H1 (cell line): Measurements from ENCODE around the gene DAPK1. TPM values are rescaled to one million over a fixed set of nuclear protein-coding genes. Genes with fewer than 3 reads are reported as not detected.

Experiments used
- CTCF ChIA-PET: fragments of 300-600 bp; sonication (Branson Sonifier 250); formaldehyde crosslinking; loops from one replicate; lab custom pipeline; 2021; ENCODE audit not compliant: partially characterized antibody; lab: Charles Lee
- POLR2A ChIA-PET: fragments of 300-600 bp; sonication (Branson Sonifier 250); formaldehyde crosslinking; loops from one replicate; lab custom pipeline; 2021; ENCODE audit warnings: inconsistent platforms; ENCODE audit not compliant: partially characterized antibody; lab: Charles Lee
- DNase-seq, 2 experiments: peaks; one replicate each; pipeline versions ENCODE4 v3.0.0 to v3.0.0-alpha.2; 2010 to 2022; ENCODE audit warnings: low spot score in 2 of 2, low read depth in 1 of 2, mixed read lengths in 1 of 2
- FAIRE-seq: peaks from 2 replicates; lab custom pipeline; 2011; peaks lifted over from hg19 to GRCh38; lab: Jason Lieb, UNC
- H2AFZ ChIP-seq: 2 replicates; pipeline ENCODE4 v1.8.1; 2012; ENCODE audit warnings: low read length, inconsistent platforms
- H2AK5ac ChIP-seq: 2 replicates; pipeline ENCODE4 v1.6.1; 2013; ENCODE audit warnings: low read depth, low read length
- H2BK120ac ChIP-seq: replicated peaks from 2 replicates; pipeline ENCODE3; 2013; ENCODE audit warnings: low read depth, low read length, inconsistent platforms
- H2BK12ac ChIP-seq: 2 replicates; pipeline ENCODE4 v1.6.1; 2013; ENCODE audit warnings: low read depth, low read length
- H2BK15ac ChIP-seq: 2 replicates; pipeline ENCODE4 v1.6.1; 2013; ENCODE audit warnings: low read length
- H2BK20ac ChIP-seq: 2 replicates; pipeline ENCODE4 v1.6.1; 2013; ENCODE audit warnings: low read length
- H2BK5ac ChIP-seq: 2 replicates; pipeline ENCODE4 v1.6.1; 2013; ENCODE audit warnings: low read depth, low read length
- H3K14ac ChIP-seq: 2 replicates; pipeline ENCODE4 v1.6.1; 2013; ENCODE audit warnings: inconsistent platforms; ENCODE audit not compliant: insufficient read length
- H3K18ac ChIP-seq: 2 replicates; pipeline ENCODE4 v1.6.1; 2013; ENCODE audit warnings: low read length; ENCODE audit errors: extremely low read depth
- H3K23ac ChIP-seq: 2 replicates; pipeline ENCODE4 v1.6.1; 2013; ENCODE audit warnings: inconsistent platforms; ENCODE audit not compliant: insufficient read length
- H3K23me2 ChIP-seq: 2 replicates; pipeline ENCODE4 v1.6.1; 2013; ENCODE audit warnings: low read depth, low read length
- H3K27ac ChIP-seq: 2 replicates; pipeline ENCODE4 v1.6.1; 2011; ENCODE audit warnings: low read depth, low read length, inconsistent platforms
- H3K27me3 ChIP-seq, 4 experiments: replicated peaks in 1 of 4; 1 replicate in 1 of 4; 2 replicates in 3 of 4; pipeline versions ENCODE4 v1.6.1 to v1.8.1; 2011 to 2013; ENCODE audit warnings: low read length in 3 of 4, mild to moderate bottlenecking in 3 of 4, inconsistent platforms in 2 of 4, mixed read lengths in 2 of 4, moderate library complexity in 1 of 4; ENCODE audit not compliant: control insufficient read depth in 3 of 4, insufficient read depth in 3 of 4; ENCODE audit errors: extremely low read depth in 1 of 4
- H3K36me3 ChIP-seq, 4 experiments: 2 replicates each; pipeline versions ENCODE4 v1.6.1 to v1.8.1; 2011 to 2013; ENCODE audit warnings: mild to moderate bottlenecking in 4 of 4, low read length in 3 of 4, moderate library complexity in 2 of 4, control low read depth in 1 of 4, inconsistent platforms in 1 of 4; ENCODE audit not compliant: insufficient read depth in 4 of 4, control insufficient read depth in 2 of 4
- H3K4ac ChIP-seq: replicated peaks from 2 replicates; pipeline ENCODE3; 2013; ENCODE audit warnings: low read length, low read depth, mixed read lengths, inconsistent platforms; ENCODE audit not compliant: insufficient read length
- H3K4me1 ChIP-seq, 4 experiments: replicated peaks in 1 of 4; 1 replicate in 1 of 4; 2 replicates in 3 of 4; pipeline versions ENCODE4 v1.6.1 to v1.8.1; 2011 to 2013; ENCODE audit warnings: low read length in 3 of 4, inconsistent platforms in 2 of 4, mixed read lengths in 1 of 4; ENCODE audit not compliant: insufficient read depth in 4 of 4, control insufficient read depth in 3 of 4
- H3K4me2 ChIP-seq, 2 experiments: 2 replicates each; pipeline versions ENCODE4 v1.6.1 to v1.8.1; 2011 to 2013; ENCODE audit warnings: low read depth in 2 of 2, low read length in 2 of 2, control low read depth in 1 of 2, inconsistent platforms in 1 of 2, mild to moderate bottlenecking in 1 of 2; ENCODE audit not compliant: insufficient read depth in 1 of 2
- H3K4me3 ChIP-seq, 4 experiments: fragments of 200-600, 300-600 bp in 1 of 4; sonication (generic), shearing (Covaris generic), sonication (Bioruptor Twin) in 1 of 4; 2 replicates each; pipeline versions ENCODE4 v1.5.1 to v1.8.1; 2011 to 2016; ENCODE audit warnings: low read length in 4 of 4, low read depth in 3 of 4, control low read depth in 2 of 4, inconsistent platforms in 2 of 4, mild to moderate bottlenecking in 2 of 4, mixed read lengths in 1 of 4, moderate library complexity in 1 of 4; ENCODE audit not compliant: insufficient read depth in 2 of 4; ENCODE audit errors: extremely low read depth in 1 of 4
- H3K56ac ChIP-seq: replicated peaks from 2 replicates; pipeline ENCODE3; 2013; ENCODE audit warnings: low read depth, mild to moderate bottlenecking, mixed read lengths, low read length, inconsistent platforms; ENCODE audit not compliant: insufficient read length
- H3K79me1 ChIP-seq: 2 replicates; pipeline ENCODE4 v1.6.1; 2013; ENCODE audit warnings: low read depth, low read length, control low read depth
- H3K79me2 ChIP-seq, 2 experiments: 2 replicates each; pipeline versions ENCODE4 v1.6.1 to v1.8.1; 2012 to 2013; ENCODE audit warnings: low read length in 2 of 2, mild to moderate bottlenecking in 2 of 2, inconsistent platforms in 1 of 2; ENCODE audit not compliant: insufficient read depth in 2 of 2, control insufficient read depth in 1 of 2
- H3K9ac ChIP-seq, 4 experiments: replicated peaks in 1 of 4; 1 replicate in 1 of 4; 2 replicates in 3 of 4; pipeline versions ENCODE4 v1.6.1 to v1.8.1; 2011 to 2013; ENCODE audit warnings: low read depth in 3 of 4, low read length in 3 of 4, control low read depth in 2 of 4, mild to moderate bottlenecking in 2 of 4, moderate library complexity in 2 of 4, inconsistent platforms in 1 of 4; ENCODE audit errors: extremely low read depth in 1 of 4
- H3K9me3 ChIP-seq, 2 experiments: 2 replicates each; pipeline versions ENCODE4 v1.6.1 to v1.8.1; 2012 to 2013; ENCODE audit warnings: mild to moderate bottlenecking in 2 of 2, moderate library complexity in 2 of 2, control low read depth in 1 of 2, inconsistent platforms in 1 of 2, low read depth in 1 of 2, low read length in 1 of 2, mixed read lengths in 1 of 2; ENCODE audit not compliant: insufficient read depth in 2 of 2
- H4K20me1 ChIP-seq, 2 experiments: replicated peaks in 1 of 2; 2 replicates each; pipeline versions ENCODE3 to v1.8.1; 2011 to 2013; ENCODE audit warnings: inconsistent platforms in 2 of 2, low read length in 2 of 2, mild to moderate bottlenecking in 1 of 2; ENCODE audit not compliant: insufficient read depth in 2 of 2, control insufficient read depth in 1 of 2
- H4K5ac ChIP-seq: 2 replicates; pipeline ENCODE4 v1.6.1; 2013; ENCODE audit warnings: low read length, low read depth, mixed read lengths, inconsistent platforms; ENCODE audit not compliant: insufficient read length
- H4K8ac ChIP-seq: 2 replicates; pipeline ENCODE4 v1.8.0; 2013; ENCODE audit warnings: mild to moderate bottlenecking, moderate library complexity, low read length, inconsistent platforms; ENCODE audit not compliant: insufficient read depth; ENCODE audit errors: extremely low read depth
- H4K91ac ChIP-seq: replicated peaks from 2 replicates; pipeline ENCODE3; 2013; ENCODE audit warnings: low read length, mixed read lengths, inconsistent platforms; ENCODE audit not compliant: insufficient read length
- ASH2L ChIP-seq: fragments of 200-600, 300-600 bp; sonication (generic); IDR thresholded peaks from one replicate; pipeline ENCODE4 v1.7.1; 2017; ENCODE audit warnings: low read length
- BCL11A ChIP-seq, 2 experiments: IDR thresholded peaks; one replicate each; pipeline ENCODE4 v1.6.1; 2011; ENCODE audit warnings: low read depth in 2 of 2, low read length in 2 of 2, mild to moderate bottlenecking in 2 of 2
- BRCA1 ChIP-seq: IDR thresholded peaks from 2 replicates; pipeline ENCODE4 v1.6.1; 2012; ENCODE audit warnings: low read depth, low read length, improper control_type of control experiment
- CHD1 ChIP-seq: IDR thresholded peaks from 2 replicates; pipeline ENCODE4 v1.6.1; 2012; ENCODE audit warnings: low read depth, low read length, improper control_type of control experiment
- CTBP2 ChIP-seq: IDR thresholded peaks from 2 replicates; pipeline ENCODE4 v1.7.0; 2011; ENCODE audit warnings: borderline replicate concordance, mild to moderate bottlenecking, moderate library complexity, mixed read lengths, low read length; ENCODE audit not compliant: insufficient read depth, insufficient read length
- CTCF ChIP-seq, 3 experiments: IDR thresholded peaks; 1 replicate in 2 of 3; 2 replicates in 1 of 3; pipeline versions ENCODE4 v1.5.1 to v1.6.1; 2011; ENCODE audit warnings: low read length in 3 of 3, mild to moderate bottlenecking in 3 of 3, inconsistent platforms in 2 of 3, low read depth in 1 of 3, moderate library complexity in 1 of 3; ENCODE audit not compliant: insufficient read depth in 1 of 3; ENCODE audit errors: control extremely low read depth in 1 of 3
- EGR1 ChIP-seq: IDR thresholded peaks from 2 replicates; pipeline ENCODE4 v1.6.1; 2011; ENCODE audit warnings: low read depth, low read length, borderline replicate concordance
- KDM5A ChIP-seq: fragments of 200-600 bp; IDR thresholded peaks from 2 replicates; pipeline ENCODE4 v1.7.1; 2012; ENCODE audit warnings: mild to moderate bottlenecking, low read length, inconsistent platforms, mixed read lengths
- POLR2A ChIP-seq, 2 experiments: IDR thresholded peaks; 1 replicate in 1 of 2; 2 replicates in 1 of 2; pipeline ENCODE4 v1.6.1; 2011; ENCODE audit warnings: low read depth in 2 of 2, low read length in 2 of 2, mild to moderate bottlenecking in 2 of 2; ENCODE audit errors: control extremely low read depth in 1 of 2
- POU5F1 ChIP-seq: IDR thresholded peaks from 2 replicates; pipeline ENCODE4 v1.6.1; 2011; ENCODE audit warnings: low read depth, mild to moderate bottlenecking, low read length, moderate library complexity
- SP1 ChIP-seq: IDR thresholded peaks from 2 replicates; pipeline ENCODE4 v1.6.1; 2011; ENCODE audit warnings: low read depth, low read length
- SRF ChIP-seq: IDR thresholded peaks from 2 replicates; pipeline ENCODE4 v1.6.1; 2011; ENCODE audit warnings: mild to moderate bottlenecking, low read depth, low read length, moderate library complexity
- TEAD4 ChIP-seq: IDR thresholded peaks from 2 replicates; pipeline ENCODE4 v1.6.1; 2012; ENCODE audit warnings: low read depth, low read length, inconsistent platforms, mixed read lengths
- WGBS, 2 experiments: shearing (Covaris generic) in 1 of 2; methylation state at CpG; one replicate each; pipeline versions ENCODE4 v1.1.6 to v1.1.7; 2013 to 2015; ENCODE audit warnings: low lambda C conversion rate in 2 of 2, mixed read lengths in 2 of 2, inconsistent platforms in 1 of 2, low coverage in 1 of 2, missing lambda C conversion rate in 1 of 2; ENCODE audit not compliant: insufficient replicate concordance in 2 of 2, insufficient coverage in 1 of 2, insufficient read length in 1 of 2; ENCODE audit errors: extremely low coverage in 1 of 2, missing lambda C conversion rate in 1 of 2; 5-methylcytosine and 5-hydroxymethylcytosine counted together
- polyA plus RNA-seq, 7 experiments: library from polyadenylated mRNA; depleted of rRNA in 3 of 7; stranded (reverse) in 5 of 7; unstranded in 2 of 7; fragments of >200 nt in 5 of 7; fragments of 200-250 nt in 2 of 7; gene quantifications; 1 replicate in 5 of 7; 2 replicates in 1 of 7; 4 replicates in 1 of 7; pipeline versions ENCODE4 v1.2.1 to v1.2.3, GENCODE V29; 2011 to 2013; ENCODE audit warnings: missing spikeins in 2 of 7, mixed read lengths in 2 of 7
- total RNA-seq: library from RNA; stranded (reverse); fragmentation: NEBNext Ultra II Directional; extraction: Animal tissue kit (Norgen Biotek cat#: 25700); gene quantifications from 2 replicates; pipeline ENCODE4 v1.2.1, GENCODE V29; 2021

Gene DAPK1
- total and polyA plus RNA-seq, 2 of the 8 experiments (the other 6 are each of a cell fraction or from before 2014, with no cell fraction given): 62.4 to 131 TPM

DNA sequence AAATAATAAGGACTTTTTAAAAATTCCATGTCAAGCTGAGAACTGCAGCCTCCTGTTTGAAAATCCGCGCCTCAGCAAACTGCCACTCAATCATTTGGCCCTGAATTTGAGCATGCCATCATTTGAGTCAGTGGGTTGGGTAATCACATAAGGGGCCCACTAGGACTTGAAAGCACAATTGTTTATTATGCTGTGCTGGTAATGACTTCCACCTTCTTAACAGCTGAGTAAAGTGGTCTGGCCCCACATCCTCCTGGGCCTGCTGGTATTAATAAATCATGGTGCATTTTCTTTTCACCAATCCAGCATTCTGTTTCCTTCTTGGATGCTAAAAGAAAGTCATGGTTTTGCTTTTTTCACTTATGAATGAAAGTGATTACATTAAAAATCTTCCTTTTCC, 125.3 kb downstream of the DAPK1 start:
- H3K4me1 ChIP-seq: peaks cover 0 to 2% (median 0%) of the 10 kb centered on the region in 4 experiments; a peak in 1 of 7 replicates
- TF ChIP-seq CHD1 (no peak), SRF (no peak), ASH2L (no peak), TEAD4 (no peak), EGR1 (no peak), BRCA1 (no peak), BCL11A (IDR thresholded peaks at IDR 0.05; ENCODE audit: low read depth in 2 of 2, low read length in 2 of 2) (no peak), POU5F1 (no peak), KDM5A (no peak), CTCF (IDR thresholded peaks at IDR 0.05; ENCODE audit: control extremely low read depth in 1 of 3, insufficient read depth in 1 of 3, low read depth in 1 of 3, low read length in 3 of 3) (no peak), POLR2A (IDR thresholded peaks at IDR 0.05; ENCODE audit: control extremely low read depth in 1 of 2, low read depth in 2 of 2, low read length in 2 of 2) (no peak), CTBP2 (no peak), SP1 (no peak)

More for the DNA sequence above, 125.3 kb downstream of the DAPK1 start:
- Histone ChIP-seq H3K9me3 (no peaks in the 10 kb centered on the region), H2AFZ (no peak overlapping the region), H3K79me2 (peaks cover 0 to 25% of the 10 kb centered on the region in 2 experiments; a peak in 2 of 4 replicates), H2BK5ac (no peak overlapping the region), H3K14ac (no peak overlapping the region), H2BK120ac (no peak overlapping the region), H2AK5ac (no peak overlapping the region), H4K5ac (no peak overlapping the region), H2BK15ac (no peak overlapping the region), H3K79me1 (peaks cover 8% of the 10 kb centered on the region), H2BK12ac (no peak overlapping the region), H2BK20ac (no peak overlapping the region), H3K4me3 (no peak overlapping the region), H3K4me2 (no peak overlapping the region), H3K27ac (no peak overlapping the region), H4K91ac (no peak overlapping the region), H4K8ac (no peak overlapping the region), H3K4ac (no peak overlapping the region), H3K23ac (no peak overlapping the region), H4K20me1 (peaks cover 0 to 8% of the 10 kb centered on the region in 2 experiments), H3K9ac (no peak overlapping the region), H3K27me3 (no peaks in the 10 kb centered on the region), H3K56ac (no peak overlapping the region), H3K23me2 (no peaks in the 10 kb centered on the region), H3K18ac (no peak overlapping the region), H3K36me3 (peaks cover 0 to 12% (median 7%) of the 10 kb centered on the region in 4 experiments; a peak in 5 of 8 replicates)
- WGBS, 2 experiments: 100% methylated on average over 2 of the region's 2 CpGs; no CpG with 5 or more reads in 1 of the 2 experiments
- DNase-seq (no peak), FAIRE-seq (no peak)
- CTCF ChIA-PET: interaction anchor here (1.1 to 1.7 kb wide), 2 partner anchors 40 to 77 kb away, joined by 3 read pairs; no protein-coding TSS in a partner anchor
- POLR2A ChIA-PET: no interaction called here
